GM21737 (cell line): ENCODE measurements around the gene NSG1.

Experiments used
- ATAC-seq: cut with Tn5 transposase; IDR thresholded peaks from one replicate; pipeline ENCODE4 v1.9.1; 2021; ENCODE audit warnings: mild to moderate bottlenecking, moderate library complexity; ENCODE audit not compliant: unreplicated experiment

Gene NSG1

GRCh38 chr4:4395849-4396627 lies 9.1 kb downstream of the NSG1 start:
- ATAC-seq: peak; percentile 70

GRCh38 chr4:4396628-4397440 lies 9.9 kb downstream of the NSG1 start:
- no peak for ATAC-seq

- no peak for ATAC-seq
These were observed 10.5 kb downstream of the NSG1 start for GRCh38 chr4:4397441-4397819.

GRCh38 chr4:4398430-4398829 lies 11.5 kb downstream of the NSG1 start:
- no peak for ATAC-seq

GRCh38 chr4:4401036-4401435 lies 14.1 kb downstream of the NSG1 start:
- ATAC-seq: no peak

GRCh38 chr4:4402966-4403365 lies 16.1 kb downstream of the NSG1 start:
- no peak for ATAC-seq

- no peak for ATAC-seq
These were observed 18.6 kb downstream of the NSG1 start for GRCh38 chr4:4405358-4405962.

- no peak for ATAC-seq
These were observed 19.8 kb downstream of the NSG1 start for GRCh38 chr4:4406455-4407298.

GRCh38 chr4:4407299-4408131 lies 20.6 kb downstream of the NSG1 start:
- no peak for ATAC-seq

GRCh38 chr4:4408132-4408523 lies 21.2 kb downstream of the NSG1 start:
- ATAC-seq: no peak

- no peak for ATAC-seq
These were observed 21.9 kb downstream of the NSG1 start for GRCh38 chr4:4408576-4409335.

- no peak for ATAC-seq
These were observed 22.7 kb downstream of the NSG1 start for GRCh38 chr4:4409416-4410115.

- ATAC-seq: no peak
These were observed 23.4 kb downstream of the NSG1 start for GRCh38 chr4:4410271-4410670.

GRCh38 chr4:4411906-4412305 lies 25.0 kb downstream of the NSG1 start:
- no peak for ATAC-seq

GRCh38 chr4:4412641-4413372 lies 25.9 kb downstream of the NSG1 start:
- ATAC-seq: no peak

- no peak for ATAC-seq
These were observed 26.4 kb downstream of the NSG1 start for GRCh38 chr4:4413373-4413725.

GRCh38 chr4:4413806-4414205 lies 26.9 kb downstream of the NSG1 start:
- no peak for ATAC-seq

GRCh38 chr4:4415107-4415805 lies 28.4 kb downstream of the NSG1 start:
- ATAC-seq: no peak
